Measurements from ENCODE around the gene KRTDAP.

KRTDAP gene

DNA sequence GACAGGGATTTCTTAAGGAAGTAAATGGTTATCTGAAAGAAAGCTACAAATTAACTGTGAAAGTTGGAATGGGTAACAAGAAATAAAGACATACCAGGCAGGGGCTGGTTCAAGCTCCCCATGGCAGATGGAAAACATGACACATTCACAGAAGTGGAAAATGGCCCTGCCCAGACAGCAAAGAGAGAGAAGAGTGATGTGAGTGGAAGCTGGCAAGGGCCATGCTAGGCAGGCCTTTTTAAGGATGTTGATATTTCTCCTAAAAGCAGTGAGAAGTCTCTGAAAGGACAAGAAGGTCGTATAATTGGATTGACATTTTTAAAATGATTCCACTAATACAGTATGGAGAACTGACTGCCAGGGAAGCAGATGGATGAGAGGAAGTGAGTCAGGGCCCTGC, 45.5 kb downstream of the KRTDAP start:
- no peaks in the 10 kb centered on the region for H3K27me3 ChIP-seq (ENCODE audit: insufficient read depth, poor library complexity, severe bottlenecking)
- DNase-seq (ENCODE audit: low read depth in 1 of 2, low spot score in 1 of 2), result no peak
- H3K27ac ChIP-seq (replicated peaks), result no peak overlapping the region
- TF ChIP-seq POLR2AphosphoS5 (IDR thresholded peaks at IDR 0.05; ENCODE audit: low read depth), result no peak
- TF ChIP-seq REST (IDR thresholded peaks at IDR 0.05; ENCODE audit: insufficient replicate concordance, low read depth), result no peak
- TF ChIP-seq, protein P1, sequence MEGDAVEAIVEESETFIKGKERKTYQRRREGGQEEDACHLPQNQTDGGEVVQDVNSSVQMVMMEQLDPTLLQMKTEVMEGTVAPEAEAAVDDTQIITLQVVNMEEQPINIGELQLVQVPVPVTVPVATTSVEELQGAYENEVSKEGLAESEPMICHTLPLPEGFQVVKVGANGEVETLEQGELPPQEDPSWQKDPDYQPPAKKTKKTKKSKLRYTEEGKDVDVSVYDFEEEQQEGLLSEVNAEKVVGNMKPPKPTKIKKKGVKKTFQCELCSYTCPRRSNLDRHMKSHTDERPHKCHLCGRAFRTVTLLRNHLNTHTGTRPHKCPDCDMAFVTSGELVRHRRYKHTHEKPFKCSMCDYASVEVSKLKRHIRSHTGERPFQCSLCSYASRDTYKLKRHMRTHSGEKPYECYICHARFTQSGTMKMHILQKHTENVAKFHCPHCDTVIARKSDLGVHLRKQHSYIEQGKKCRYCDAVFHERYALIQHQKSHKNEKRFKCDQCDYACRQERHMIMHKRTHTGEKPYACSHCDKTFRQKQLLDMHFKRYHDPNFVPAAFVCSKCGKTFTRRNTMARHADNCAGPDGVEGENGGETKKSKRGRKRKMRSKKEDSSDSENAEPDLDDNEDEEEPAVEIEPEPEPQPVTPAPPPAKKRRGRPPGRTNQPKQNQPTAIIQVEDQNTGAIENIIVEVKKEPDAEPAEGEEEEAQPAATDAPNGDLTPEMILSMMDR (IDR thresholded peaks at IDR 0.05; ENCODE audit: insufficient read depth, low read length), result no peak
- TF ChIP-seq GABPA (IDR thresholded peaks at IDR 0.05; ENCODE audit: low read depth), result no peak
- no peak for TF ChIP-seq SPI1 (IDR thresholded peaks at IDR 0.05; ENCODE audit: borderline replicate concordance, low read depth)
- no peak overlapping the region for H3K4me3 ChIP-seq (replicated peaks; ENCODE audit: insufficient read depth, low read length)

DNA sequence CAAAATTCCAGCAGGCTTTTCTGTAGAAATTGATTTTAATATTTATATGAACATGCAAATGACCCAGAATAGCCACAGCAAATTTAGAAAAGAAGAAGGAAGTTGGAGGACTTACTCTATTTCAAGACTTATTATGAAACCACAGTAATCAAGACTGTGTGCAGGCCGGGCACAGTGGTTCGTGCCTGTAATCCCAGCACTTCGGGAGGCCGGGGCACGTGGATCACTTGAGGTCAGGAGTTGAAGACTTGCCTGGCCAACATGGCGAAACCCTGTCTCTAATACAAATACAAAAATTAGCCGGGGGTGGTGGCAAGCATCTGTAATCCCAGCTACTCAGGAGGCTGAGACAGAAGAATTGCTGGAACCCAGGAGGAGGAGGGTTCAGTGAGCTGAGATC, 48.2 kb downstream of the KRTDAP start:
- peak; percentile 79 to 94 for DNase-seq (ENCODE audit: low read depth in 1 of 2, low spot score in 1 of 2)

DNA sequence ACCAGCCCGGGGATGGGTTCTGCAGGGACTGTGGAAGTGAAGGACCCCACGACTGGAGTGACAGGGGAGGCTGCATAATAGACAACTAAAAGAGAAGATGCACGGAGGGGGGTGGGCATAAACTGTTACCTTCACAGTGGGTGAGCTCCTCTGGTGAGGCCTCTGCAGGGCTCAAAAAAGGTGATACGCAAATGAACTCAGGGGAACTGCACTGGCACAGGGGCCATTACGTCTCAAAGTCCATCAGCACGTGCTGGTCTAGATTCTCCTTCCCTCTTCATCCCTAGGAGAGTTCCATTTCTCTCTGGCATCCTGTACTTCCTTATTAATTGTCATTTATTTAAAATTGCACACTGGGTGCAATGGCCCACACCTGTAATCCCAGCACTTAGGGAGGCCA, 50.3 kb downstream of the KRTDAP start:
- TF ChIP-seq POLR2AphosphoS5 (IDR thresholded peaks at IDR 0.05; ENCODE audit: low read depth) (no peak), SPI1 (IDR thresholded peaks at IDR 0.05; ENCODE audit: borderline replicate concordance, low read depth) (no peak), REST (IDR thresholded peaks at IDR 0.05; ENCODE audit: insufficient replicate concordance, low read depth) (no peak), GABPA (IDR thresholded peaks at IDR 0.05; ENCODE audit: low read depth) (no peak)
- TF ChIP-seq, protein P1 (IDR thresholded peaks at IDR 0.05; ENCODE audit: insufficient read depth, low read length), result no peak
- no peaks in the 10 kb centered on the region for H3K27me3 ChIP-seq (ENCODE audit: insufficient read depth, poor library complexity, severe bottlenecking)
- no peak for DNase-seq (ENCODE audit: low read depth in 1 of 2, low spot score in 1 of 2)
- H3K4me3 ChIP-seq (replicated peaks; ENCODE audit: insufficient read depth, low read length), result no peak overlapping the region
- no peak overlapping the region for H3K27ac ChIP-seq (replicated peaks)

More for the DNA sequence above, 48.2 kb downstream of the KRTDAP start:
- Histone ChIP-seq H3K4me3 (replicated peaks; ENCODE audit: insufficient read depth, low read length) (no peak overlapping the region), H3K27ac (replicated peaks) (peak overlapping the region; percentile 33), H3K27me3 (ENCODE audit: insufficient read depth, poor library complexity, severe bottlenecking) (no peaks in the 10 kb centered on the region)
- TF ChIP-seq REST (IDR thresholded peaks at IDR 0.05; ENCODE audit: insufficient replicate concordance, low read depth) (no peak), POLR2AphosphoS5 (IDR thresholded peaks at IDR 0.05; ENCODE audit: low read depth) (peak; percentile 53; the same call in 1 of the 2 replicates), GABPA (IDR thresholded peaks at IDR 0.05; ENCODE audit: low read depth) (no peak), SPI1 (IDR thresholded peaks at IDR 0.05; ENCODE audit: borderline replicate concordance, low read depth) (no peak)
- TF ChIP-seq, protein P1 (IDR thresholded peaks at IDR 0.05; ENCODE audit: insufficient read depth, low read length), result no peak
